Activated T-helper 2 cell treated with anti-CD3 and anti-CD28 coated beads, Interferon-gamma antibody, Interleukin-2, Interleukin-4, amounts not matched to agents 10 μg/mL and 5 μg/mL and 100 μg/mL, durations not matched to agents 14 hours and 24 hours and 36 hours (primary cell): ENCODE results near the gene PKD2L2. TPM values are rescaled to one million over a fixed set of nuclear protein-coding genes. Genes with fewer than 3 reads are reported as not detected.
"Not testable (repeated sequence)": the region's sequence is repeated elsewhere in the genome, so short reads cannot be mapped to it uniquely, and the experiment has no call there.

ENCODE experiments used
- DNase-seq: peaks from one replicate; pipeline ENCODE4 v3.0.0; 2021; ENCODE audit warnings: low spot score
- H3K27ac Mint-ChIP-seq: one replicate; pipeline ENCODE4 v1.8.0; 2021; ENCODE audit warnings: mixed read lengths
- H3K27me3 Mint-ChIP-seq: one replicate; pipeline ENCODE4 v1.8.0; 2021; ENCODE audit warnings: low read depth, mixed read lengths
- H3K36me3 Mint-ChIP-seq: one replicate; pipeline ENCODE4 v1.8.0; 2021; ENCODE audit warnings: low read depth, mixed read lengths
- H3K4me1 Mint-ChIP-seq: one replicate; pipeline ENCODE4 v1.8.0; 2021; ENCODE audit warnings: low read depth, mixed read lengths
- H3K4me3 Mint-ChIP-seq: one replicate; pipeline ENCODE4 v1.8.0; 2021; ENCODE audit warnings: low read depth, mild to moderate bottlenecking, moderate library complexity, mixed read lengths
- H3K9me3 Mint-ChIP-seq: one replicate; pipeline ENCODE4 v1.8.0; 2021; ENCODE audit warnings: mixed read lengths
- intact Hi-C: fragments of 100-400 bp; cut with micrococcal nuclease; formaldehyde crosslinking; loops from one replicate; pipeline ENCODE4 v1.15.1; 2023
- total RNA-seq: library from RNA; stranded (reverse); gene quantifications from 2 replicates; pipeline ENCODE4 v1.2.3, GENCODE V29; 2022

The PKD2L2 gene
- total RNA-seq, 1 donor from 2014 or later = not detected

GRCh38 chr5:137939331-137939730 is 50.1 kb downstream of the PKD2L2 start:
- no peak for DNase-seq
- intact Hi-C loops = no loop called here
- H3K27me3 Mint-ChIP-seq = no peaks in the 10 kb centered on the region
- H3K36me3 Mint-ChIP-seq = peaks cover 52% of the 10 kb centered on the region
- peaks cover 3% of the 10 kb centered on the region for H3K4me1 Mint-ChIP-seq
- no peak overlapping the region for H3K4me3 Mint-ChIP-seq
- H3K9me3 Mint-ChIP-seq = no peaks in the 10 kb centered on the region
- H3K27ac Mint-ChIP-seq = no peak overlapping the region

GRCh38 chr5:137944280-137944679 is 55.0 kb downstream of the PKD2L2 start:
- H3K4me3 Mint-ChIP-seq, intact Hi-C loops, H3K27me3 Mint-ChIP-seq, DNase-seq, H3K27ac Mint-ChIP-seq, H3K4me1 Mint-ChIP-seq, H3K9me3 Mint-ChIP-seq: not testable (repeated sequence)
- H3K36me3 Mint-ChIP-seq = peaks cover 73% of the 10 kb centered on the region

DNA sequence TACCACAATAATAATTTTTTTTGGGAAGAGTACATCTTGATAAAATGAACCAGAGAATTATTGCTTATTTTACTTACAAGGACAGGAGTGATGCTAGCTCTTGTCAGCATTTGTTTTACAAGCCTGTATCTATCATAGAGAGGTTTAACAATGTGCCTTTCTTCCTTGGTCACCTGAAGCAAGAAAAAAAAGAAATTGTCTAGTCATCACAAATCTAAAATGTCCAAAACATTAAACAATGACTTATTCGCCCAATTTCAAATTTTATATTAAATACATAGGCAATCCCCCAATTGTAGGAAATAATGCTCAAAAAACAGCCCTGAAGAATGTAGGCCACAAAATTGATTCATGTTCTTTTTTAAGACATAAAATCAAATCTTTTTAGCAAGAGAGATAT is 56.6 kb downstream of the PKD2L2 start:
- Mint-ChIP-seq H3K27me3 (no peaks in the 10 kb centered on the region), H3K36me3 (peaks cover 73% of the 10 kb centered on the region), H3K9me3 (no peaks in the 10 kb centered on the region), H3K4me3 (no peak overlapping the region), H3K27ac (no peak overlapping the region), H3K4me1 (peaks cover 5% of the 10 kb centered on the region)
- intact Hi-C loops = no loop called here
- no peak for DNase-seq

- Mint-ChIP-seq H3K27me3 (no peaks in the 10 kb centered on the region), H3K27ac (no peak overlapping the region), H3K4me1 (peaks cover 5% of the 10 kb centered on the region), H3K36me3 (peaks cover 50% of the 10 kb centered on the region), H3K4me3 (no peak overlapping the region), H3K9me3 (no peaks in the 10 kb centered on the region)
- intact Hi-C loops = no loop called here
- no peak for DNase-seq
Measured at GRCh38 chr5:137954131-137954879, 65.0 kb downstream of the PKD2L2 start.

DNA sequence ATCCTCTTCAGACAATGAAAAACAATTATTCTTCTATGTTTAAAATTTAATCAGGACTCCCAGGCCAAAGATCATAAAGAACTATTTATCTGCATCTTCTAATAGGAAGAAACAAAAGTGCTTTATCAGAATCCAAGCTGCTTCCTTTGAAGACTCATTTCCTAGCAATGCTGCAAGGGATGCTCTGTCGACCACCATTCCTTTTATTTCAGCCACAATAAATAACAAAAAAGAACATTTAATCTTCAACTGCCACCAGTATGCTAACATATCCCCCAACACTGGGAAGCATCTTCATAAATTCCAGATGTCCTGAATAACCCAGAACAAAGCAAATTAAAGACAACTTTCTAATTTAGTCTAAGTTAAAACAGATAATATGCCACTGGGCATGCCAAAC is 68.7 kb downstream of the PKD2L2 start:
- DNase-seq = no peak
- Mint-ChIP-seq H3K27ac (no peak overlapping the region), H3K4me1 (no peaks in the 10 kb centered on the region), H3K9me3 (no peaks in the 10 kb centered on the region), H3K4me3 (no peak overlapping the region), H3K27me3 (no peaks in the 10 kb centered on the region), H3K36me3 (peaks cover 53% of the 10 kb centered on the region)
- intact Hi-C loops = no loop called here

DNA sequence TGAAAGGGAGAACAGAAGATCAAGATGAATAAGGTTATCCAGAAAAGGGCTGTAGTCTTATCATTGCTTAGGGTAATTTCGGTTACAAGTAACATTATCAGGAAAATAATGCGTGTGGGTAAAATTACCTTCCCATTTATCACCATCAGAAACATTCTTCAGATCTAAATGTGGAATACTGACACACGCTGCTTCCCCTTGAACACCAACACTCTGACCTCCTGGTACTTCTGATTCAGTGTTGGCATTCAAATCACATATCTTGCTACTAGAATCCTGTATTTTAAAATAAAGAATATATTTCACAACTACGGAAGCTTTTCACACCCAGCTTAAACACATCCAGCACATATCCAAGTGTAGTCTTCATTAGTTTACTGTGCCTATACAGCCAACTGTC is 70.2 kb downstream of the PKD2L2 start:
- Mint-ChIP-seq H3K4me1 (no peaks in the 10 kb centered on the region), H3K27ac (no peak overlapping the region), H3K9me3 (no peaks in the 10 kb centered on the region), H3K27me3 (no peaks in the 10 kb centered on the region), H3K36me3 (peaks cover 43% of the 10 kb centered on the region), H3K4me3 (no peak overlapping the region)
- no peak for DNase-seq
- intact Hi-C loops = no loop called here

DNA sequence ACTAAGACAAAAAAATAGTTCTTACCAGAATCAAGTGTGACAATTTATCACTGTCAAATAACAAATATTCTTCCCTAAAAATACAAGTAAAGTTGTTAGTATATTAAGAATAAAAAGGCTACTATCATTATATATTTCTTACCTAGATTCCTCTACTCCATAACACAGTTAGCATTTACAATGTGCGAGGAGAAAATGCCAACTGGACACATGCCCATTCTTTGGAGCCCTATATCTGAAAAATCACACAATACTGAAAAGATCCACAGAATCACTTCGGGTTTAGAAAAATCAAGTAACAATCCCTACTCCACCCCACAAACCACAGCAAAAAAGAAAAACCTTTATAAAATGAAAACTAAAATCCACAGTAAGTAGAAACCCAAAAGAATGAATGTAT is 70.9 kb downstream of the PKD2L2 start:
- Mint-ChIP-seq H3K4me1 (no peaks in the 10 kb centered on the region), H3K9me3 (no peaks in the 10 kb centered on the region), H3K27me3 (no peaks in the 10 kb centered on the region), H3K27ac (no peak overlapping the region), H3K4me3 (no peak overlapping the region), H3K36me3 (peaks cover 46% of the 10 kb centered on the region)
- intact Hi-C loops = no loop called here
- DNase-seq = no peak

DNA sequence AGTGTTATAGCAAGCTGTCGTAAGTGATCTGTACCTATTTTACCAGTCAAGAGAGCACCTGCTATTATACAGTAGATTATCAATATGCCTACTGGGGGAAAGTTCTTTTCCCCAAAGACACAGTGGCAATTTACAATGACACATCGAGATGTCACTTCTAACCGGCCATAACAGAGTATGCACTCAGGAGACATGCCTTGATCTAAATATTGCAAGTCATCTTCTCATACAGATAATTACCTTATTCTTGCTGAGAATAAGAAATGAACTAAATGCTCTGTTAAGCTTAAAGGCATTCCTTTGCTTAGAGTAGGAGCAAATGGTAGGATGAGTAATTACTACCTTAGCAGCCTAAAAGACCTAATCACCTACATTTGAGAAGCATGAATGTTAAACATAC is 71.6 kb downstream of the PKD2L2 start:
- Mint-ChIP-seq H3K4me3 (no peak overlapping the region), H3K27me3 (no peaks in the 10 kb centered on the region), H3K27ac (no peak overlapping the region), H3K36me3 (peaks cover 50% of the 10 kb centered on the region), H3K9me3 (no peaks in the 10 kb centered on the region), H3K4me1 (no peaks in the 10 kb centered on the region)
- intact Hi-C loops = no loop called here
- DNase-seq = no peak

GRCh38 chr5:137970384-137970783 is 81.1 kb downstream of the PKD2L2 start:
- DNase-seq, intact Hi-C loops, H3K4me3 Mint-ChIP-seq, H3K9me3 Mint-ChIP-seq, H3K27ac Mint-ChIP-seq, H3K27me3 Mint-ChIP-seq, H3K4me1 Mint-ChIP-seq: not testable (repeated sequence)
- peaks cover 53% of the 10 kb centered on the region for H3K36me3 Mint-ChIP-seq

GRCh38 chr5:137975208-137975607 is 86.0 kb downstream of the PKD2L2 start:
- Mint-ChIP-seq H3K4me3 (no peak overlapping the region), H3K36me3 (peaks cover 59% of the 10 kb centered on the region), H3K27ac (no peak overlapping the region), H3K4me1 (no peaks in the 10 kb centered on the region), H3K27me3 (no peaks in the 10 kb centered on the region), H3K9me3 (peaks cover 12% of the 10 kb centered on the region)
- intact Hi-C loops = no loop called here
- DNase-seq = no peak

DNA sequence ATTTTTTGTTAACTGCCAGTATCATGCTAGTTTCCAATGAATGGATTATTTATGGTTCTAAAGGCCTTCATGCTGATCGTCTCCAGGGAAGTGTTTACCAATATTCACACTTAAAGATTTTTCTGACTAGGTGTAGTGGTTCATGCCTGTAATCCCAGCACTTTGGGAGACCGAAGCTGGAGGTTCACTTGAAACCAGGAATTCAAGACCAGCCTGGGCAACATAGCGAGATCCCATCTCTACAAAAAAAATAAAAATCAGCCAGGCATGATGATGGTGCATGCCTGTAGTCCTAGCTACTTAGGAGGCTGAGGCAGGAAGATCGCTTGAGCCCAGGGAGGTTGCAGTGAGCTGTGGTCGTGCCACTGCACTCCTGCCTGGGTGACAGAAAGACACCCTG is 100.2 kb downstream of the PKD2L2 start:
- no peaks in the 10 kb centered on the region for H3K27me3 Mint-ChIP-seq
- no peaks in the 10 kb centered on the region for H3K9me3 Mint-ChIP-seq
- DNase-seq = no peak
- intact Hi-C loops = no loop called here
- peaks cover 11% of the 10 kb centered on the region for H3K4me1 Mint-ChIP-seq
- no peak overlapping the region for H3K4me3 Mint-ChIP-seq
- peaks cover 41% of the 10 kb centered on the region for H3K36me3 Mint-ChIP-seq
- no peak overlapping the region for H3K27ac Mint-ChIP-seq
